VCaP (cell line): ENCODE measurements around the gene CCT7.

ENCODE experiments used
- H3K27ac ChIP-seq: fragments of 450-650 bp; 2 replicates; pipeline ENCODE4 v1.5.1; 2017
- TF ChIP-seq, protein P1 (sequence below): fragments of 450-650 bp; conservative IDR thresholded peaks from 2 replicates; pipeline ENCODE4 v1.5.1; 2017; ENCODE audit warnings: mild to moderate bottlenecking, moderate library complexity

Gene CCT7

GRCh38 chr2:73239776-73240175 lies 5.7 kb downstream of the CCT7 start:
- TF ChIP-seq, protein P1, sequence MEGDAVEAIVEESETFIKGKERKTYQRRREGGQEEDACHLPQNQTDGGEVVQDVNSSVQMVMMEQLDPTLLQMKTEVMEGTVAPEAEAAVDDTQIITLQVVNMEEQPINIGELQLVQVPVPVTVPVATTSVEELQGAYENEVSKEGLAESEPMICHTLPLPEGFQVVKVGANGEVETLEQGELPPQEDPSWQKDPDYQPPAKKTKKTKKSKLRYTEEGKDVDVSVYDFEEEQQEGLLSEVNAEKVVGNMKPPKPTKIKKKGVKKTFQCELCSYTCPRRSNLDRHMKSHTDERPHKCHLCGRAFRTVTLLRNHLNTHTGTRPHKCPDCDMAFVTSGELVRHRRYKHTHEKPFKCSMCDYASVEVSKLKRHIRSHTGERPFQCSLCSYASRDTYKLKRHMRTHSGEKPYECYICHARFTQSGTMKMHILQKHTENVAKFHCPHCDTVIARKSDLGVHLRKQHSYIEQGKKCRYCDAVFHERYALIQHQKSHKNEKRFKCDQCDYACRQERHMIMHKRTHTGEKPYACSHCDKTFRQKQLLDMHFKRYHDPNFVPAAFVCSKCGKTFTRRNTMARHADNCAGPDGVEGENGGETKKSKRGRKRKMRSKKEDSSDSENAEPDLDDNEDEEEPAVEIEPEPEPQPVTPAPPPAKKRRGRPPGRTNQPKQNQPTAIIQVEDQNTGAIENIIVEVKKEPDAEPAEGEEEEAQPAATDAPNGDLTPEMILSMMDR: no peak
- no peak overlapping the region for H3K27ac ChIP-seq

- TF ChIP-seq, protein P1: no peak
- H3K27ac ChIP-seq: no peak overlapping the region
Measured at GRCh38 chr2:73243884-73244570, 9.9 kb downstream of the CCT7 start.

GRCh38 chr2:73244580-73244979 lies 10.5 kb downstream of the CCT7 start:
- no peak overlapping the region for H3K27ac ChIP-seq
- TF ChIP-seq, protein P1: no peak

DNA sequence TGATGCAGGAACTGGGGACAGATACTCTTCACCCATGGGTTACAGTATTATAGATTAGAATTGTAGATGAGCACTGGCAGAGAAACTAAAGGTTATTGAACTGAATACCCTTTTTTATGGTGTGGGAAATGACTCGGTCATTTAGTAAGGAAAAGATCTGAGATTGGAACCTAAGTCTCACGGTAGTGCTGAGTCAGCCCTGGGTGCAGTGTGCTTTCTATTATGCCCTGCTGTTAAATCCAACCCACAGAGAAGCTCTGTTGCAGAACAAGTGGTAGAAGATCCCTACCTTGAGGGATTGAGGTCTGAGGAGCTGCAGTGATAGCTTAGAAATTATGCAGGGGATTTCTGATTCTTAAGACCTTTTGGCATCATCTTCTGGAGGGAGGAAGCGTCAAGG lies 12.7 kb downstream of the CCT7 start:
- no peak overlapping the region for H3K27ac ChIP-seq
- TF ChIP-seq, protein P1: no peak

GRCh38 chr2:73249636-73250035 lies 15.5 kb downstream of the CCT7 start:
- H3K27ac ChIP-seq: no peak overlapping the region
- TF ChIP-seq, protein P1: no peak

GRCh38 chr2:73250872-73251846 lies 17.1 kb downstream of the CCT7 start:
- no peak overlapping the region for H3K27ac ChIP-seq
- TF ChIP-seq, protein P1: no peak
